GM12878 (cell line): ENCODE data around the gene ZSWIM3. TPM values are rescaled to one million over a fixed set of nuclear protein-coding genes. Genes with fewer than 3 reads are reported as not detected.

ENCODE experiments used
- BACH1 ChIP-seq: fragments of 450-650 bp; IDR thresholded peaks from 2 replicates; pipeline ENCODE4 v1.6.1; 2017; ENCODE audit warnings: mild to moderate bottlenecking, borderline replicate concordance
- NFYA ChIP-seq: IDR thresholded peaks from 2 replicates; pipeline ENCODE4 v1.6.1; 2011; ENCODE audit warnings: low read depth, mild to moderate bottlenecking, low read length, improper control_type of control experiment, borderline replicate concordance
- NFYB ChIP-seq: IDR thresholded peaks from 2 replicates; pipeline ENCODE4 v1.6.1; 2011; ENCODE audit warnings: low read depth, mild to moderate bottlenecking, low read length, improper control_type of control experiment, moderate library complexity; ENCODE audit not compliant: insufficient read depth
- SUPT20H ChIP-seq: IDR thresholded peaks from 2 replicates; pipeline ENCODE4 v1.6.1; 2011; ENCODE audit warnings: low read depth, mild to moderate bottlenecking, low read length, moderate library complexity, borderline replicate concordance; ENCODE audit not compliant: control insufficient read depth
- YY1 ChIP-seq: IDR thresholded peaks from 2 replicates; pipeline ENCODE4 v1.6.1; 2011; ENCODE audit warnings: low read depth, mild to moderate bottlenecking, low read length
- ZBTB4 ChIP-seq: fragments of 450-650 bp; formaldehyde crosslinking; IDR thresholded peaks from 2 replicates; pipeline ENCODE4 v1.4.0; 2022; ENCODE audit warnings: mild to moderate bottlenecking, moderate library complexity
- ZNF274 ChIP-seq: IDR thresholded peaks from one replicate; pipeline ENCODE4 v1.8.0; 2011; ENCODE audit not compliant: insufficient read length, insufficient read depth
- polyA plus RNA-seq, 11 experiments: library from polyadenylated mRNA; depleted of rRNA in 4 of 11; unstranded in 6 of 11; stranded (reverse) in 5 of 11; fragments of >200 nt; fragmentation: Nextera tagmentation in 4 of 11; fragmentation: Illumina TruSeq in 1 of 11; extraction: Ambion mirVana in 4 of 11; extraction: Trizol in 1 of 11; gene quantifications; 1 replicate in 1 of 11; 2 replicates in 10 of 11; pipeline versions ENCODE4 v1.2.1 to v1.2.3, GENCODE V29; 2011 to 2016; ENCODE audit warnings: inconsistent platforms in 2 of 11, missing spikeins in 2 of 11, low read depth in 1 of 11
- total RNA-seq, 4 experiments: library from RNA; depleted of rRNA in 3 of 4; stranded (reverse); fragments of >200 nt in 3 of 4; fragmentation: Illumina TruSeq in 1 of 4; extraction: Trizol in 1 of 4; gene quantifications; 2 replicates each; pipeline versions ENCODE4 v1.2.1 to v1.2.3, GENCODE V29; 2013 to 2021
- TF ChIP-seq, protein P1 (sequence below): IDR thresholded peaks from 2 replicates; pipeline ENCODE4 v1.6.1; 2011; ENCODE audit warnings: borderline replicate concordance, low read depth, mild to moderate bottlenecking, moderate library complexity, mixed read lengths, low read length; ENCODE audit not compliant: insufficient read depth; ENCODE audit errors: extremely low read length
- TF ChIP-seq, protein P2 (sequence below): IDR thresholded peaks from 2 replicates; pipeline ENCODE4 v1.6.1; 2011; ENCODE audit warnings: low read depth, low read length, improper control_type of control experiment, borderline replicate concordance

The ZSWIM3 gene
- total and polyA plus RNA-seq, 10 of the 15 experiments (the other 5 are each of a cell fraction or from before 2014, with no cell fraction given): 1.6 to 5.1 (median 4.2) TPM

- TF ChIP-seq NFYA (no peak), SUPT20H (no peak), ZBTB4 (CRISPR knock-in tag) (no peak), YY1 (no peak), BACH1 (no peak), ZNF274 (no peak), NFYB (no peak)
- TF ChIP-seq, protein P1, sequence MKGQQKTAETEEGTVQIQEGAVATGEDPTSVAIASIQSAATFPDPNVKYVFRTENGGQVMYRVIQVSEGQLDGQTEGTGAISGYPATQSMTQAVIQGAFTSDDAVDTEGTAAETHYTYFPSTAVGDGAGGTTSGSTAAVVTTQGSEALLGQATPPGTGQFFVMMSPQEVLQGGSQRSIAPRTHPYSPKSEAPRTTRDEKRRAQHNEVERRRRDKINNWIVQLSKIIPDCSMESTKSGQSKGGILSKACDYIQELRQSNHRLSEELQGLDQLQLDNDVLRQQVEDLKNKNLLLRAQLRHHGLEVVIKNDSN: no peak
- TF ChIP-seq, protein P2, sequence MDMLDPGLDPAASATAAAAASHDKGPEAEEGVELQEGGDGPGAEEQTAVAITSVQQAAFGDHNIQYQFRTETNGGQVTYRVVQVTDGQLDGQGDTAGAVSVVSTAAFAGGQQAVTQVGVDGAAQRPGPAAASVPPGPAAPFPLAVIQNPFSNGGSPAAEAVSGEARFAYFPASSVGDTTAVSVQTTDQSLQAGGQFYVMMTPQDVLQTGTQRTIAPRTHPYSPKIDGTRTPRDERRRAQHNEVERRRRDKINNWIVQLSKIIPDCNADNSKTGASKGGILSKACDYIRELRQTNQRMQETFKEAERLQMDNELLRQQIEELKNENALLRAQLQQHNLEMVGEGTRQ: no peak
These were observed 37.4 kb downstream of the ZSWIM3 start (continued) for GRCh38 chr20:45894797-45895196.
